Mesothelial cell of epicardium (in vitro differentiated cells): ENCODE measurements around the gene ANXA11. TPM values are rescaled to one million over a fixed set of nuclear protein-coding genes. Genes with fewer than 3 reads are reported as not detected.

Source experiments
- DNase-seq, 2 experiments: peaks; one replicate each; pipeline ENCODE4 v3.0.0; 2021; ENCODE audit warnings: low spot score in 2 of 2; ENCODE audit not compliant: unreplicated experiment in 2 of 2
- H3K27ac Mint-ChIP-seq: 2 replicates; pipeline ENCODE4 v1.8.0; 2021; ENCODE audit warnings: mixed read lengths
- H3K27me3 Mint-ChIP-seq: 2 replicates; pipeline ENCODE4 v1.8.0; 2021; ENCODE audit warnings: low read depth, mixed read lengths
- H3K36me3 Mint-ChIP-seq: 2 replicates; pipeline ENCODE4 v1.8.0; 2021; ENCODE audit warnings: mixed read lengths
- H3K4me1 Mint-ChIP-seq: 2 replicates; pipeline ENCODE4 v1.8.0; 2021; ENCODE audit warnings: mixed read lengths
- H3K4me3 Mint-ChIP-seq: 2 replicates; pipeline ENCODE4 v1.8.0; 2021; ENCODE audit warnings: mild to moderate bottlenecking, moderate library complexity, mixed read lengths
- H3K9me3 Mint-ChIP-seq: 2 replicates; pipeline ENCODE4 v1.8.0; 2021; ENCODE audit warnings: mixed read lengths
- CTCF ChIP-seq: fragments of 200-600 bp; sonication (generic); IDR thresholded peaks from one replicate; pipeline ENCODE4 v1.5.0; 2021; ENCODE audit warnings: antibody characterized with exemption; ENCODE audit not compliant: unreplicated experiment
- total RNA-seq: library from RNA; stranded (reverse); gene quantifications from 3 replicates; pipeline ENCODE4 v1.2.1, GENCODE V29; 2021

ANXA11 gene
- total RNA-seq, 1 donor from 2014 or later, result 226 TPM

DNA sequence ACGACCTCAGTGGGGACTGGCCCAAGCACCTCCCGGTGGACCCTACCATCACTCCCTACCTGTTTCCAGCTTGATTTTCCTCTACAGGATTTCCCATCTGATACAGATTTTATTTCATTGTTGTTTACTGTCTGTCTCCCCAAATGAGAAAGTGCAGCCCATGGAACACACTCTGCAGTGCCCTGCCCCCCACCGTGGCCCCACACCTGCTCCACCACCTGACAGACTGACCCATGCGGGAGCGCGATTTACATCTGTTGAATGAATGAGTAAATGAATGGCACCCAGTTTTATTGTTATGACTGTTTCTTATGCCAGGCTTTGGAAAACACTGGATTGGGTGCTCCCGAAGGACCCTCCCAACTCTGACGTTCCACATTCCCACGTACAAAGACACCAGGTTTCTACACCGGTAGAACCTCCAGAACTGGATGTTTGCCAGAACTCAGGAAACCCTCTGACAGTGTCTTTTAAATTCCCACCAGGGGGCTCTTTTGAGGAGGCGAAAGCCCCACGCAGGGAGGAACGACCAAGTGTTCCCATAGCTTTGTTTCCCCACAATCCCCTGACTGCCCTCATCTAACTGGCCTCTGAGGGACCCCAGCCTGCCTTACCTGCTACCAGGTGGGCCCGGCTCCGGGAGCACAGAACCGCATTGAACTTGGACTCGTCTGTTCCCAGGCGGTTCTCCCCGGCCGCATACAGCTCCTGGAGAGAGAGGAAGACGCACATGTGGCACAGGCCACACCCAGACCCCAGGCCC is 43.8 kb downstream of the ANXA11 start:
- Mint-ChIP-seq H3K4me1 (peaks cover 24% of the 10 kb centered on the region), H3K4me3 (no peak overlapping the region), H3K27ac (peak overlapping the region; percentile 60), H3K27me3 (no peaks in the 10 kb centered on the region), H3K9me3 (no peaks in the 10 kb centered on the region), H3K36me3 (peaks cover 59% of the 10 kb centered on the region)
- TF ChIP-seq CTCF, result peak; percentile 47
- DNase-seq, result no peak

GRCh38 chr10:80160361-80161320 is 44.7 kb downstream of the ANXA11 start:
- no peak for TF ChIP-seq CTCF
- H3K36me3 Mint-ChIP-seq, result peaks cover 59% of the 10 kb centered on the region
- no peaks in the 10 kb centered on the region for H3K9me3 Mint-ChIP-seq
- peak overlapping the region; percentile 76 for H3K27ac Mint-ChIP-seq
- peaks cover 24% of the 10 kb centered on the region for H3K4me1 Mint-ChIP-seq
- no peaks in the 10 kb centered on the region for H3K27me3 Mint-ChIP-seq
- H3K4me3 Mint-ChIP-seq, result no peak overlapping the region
- no peak for DNase-seq

DNA sequence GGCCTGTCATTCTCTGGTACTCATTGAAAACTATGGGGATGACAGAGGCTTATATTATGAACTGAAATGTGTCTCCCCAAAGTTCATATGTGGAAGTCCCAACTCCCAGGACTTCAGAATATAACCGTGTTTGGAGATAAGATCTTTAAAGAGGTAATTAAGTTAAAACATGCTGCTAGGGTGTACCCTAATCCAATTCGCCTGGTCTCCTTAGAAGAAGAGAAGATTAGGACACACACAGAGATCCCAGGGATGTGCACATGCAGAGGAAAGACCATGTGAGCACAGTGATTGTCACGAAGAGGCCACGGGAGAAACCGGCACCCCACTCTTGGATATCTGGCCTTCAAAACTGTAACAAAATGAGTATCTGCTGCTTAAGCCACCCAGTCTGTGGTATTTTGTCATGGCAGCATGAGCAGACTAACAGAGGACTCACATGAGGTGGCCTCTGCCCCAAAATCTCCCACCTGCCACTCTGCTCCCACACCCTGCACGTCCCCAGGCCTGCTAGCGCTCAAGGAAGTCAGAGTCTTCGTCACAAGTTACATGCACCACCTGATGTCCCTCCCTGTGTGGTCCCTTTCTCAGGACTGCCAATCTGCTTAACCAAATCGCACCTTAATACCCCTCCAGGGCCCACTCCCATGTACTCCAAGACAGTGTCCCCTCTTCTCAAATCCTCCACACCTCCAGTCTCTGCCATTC is 46.0 kb downstream of the ANXA11 start:
- DNase-seq, result no peak
- H3K27ac Mint-ChIP-seq, result peak overlapping the region; percentile 86
- TF ChIP-seq CTCF, result no peak
- H3K27me3 Mint-ChIP-seq, result no peaks in the 10 kb centered on the region
- H3K4me1 Mint-ChIP-seq, result peaks cover 28% of the 10 kb centered on the region
- H3K9me3 Mint-ChIP-seq, result no peaks in the 10 kb centered on the region
- peaks cover 70% of the 10 kb centered on the region for H3K36me3 Mint-ChIP-seq
- no peak overlapping the region for H3K4me3 Mint-ChIP-seq

DNA sequence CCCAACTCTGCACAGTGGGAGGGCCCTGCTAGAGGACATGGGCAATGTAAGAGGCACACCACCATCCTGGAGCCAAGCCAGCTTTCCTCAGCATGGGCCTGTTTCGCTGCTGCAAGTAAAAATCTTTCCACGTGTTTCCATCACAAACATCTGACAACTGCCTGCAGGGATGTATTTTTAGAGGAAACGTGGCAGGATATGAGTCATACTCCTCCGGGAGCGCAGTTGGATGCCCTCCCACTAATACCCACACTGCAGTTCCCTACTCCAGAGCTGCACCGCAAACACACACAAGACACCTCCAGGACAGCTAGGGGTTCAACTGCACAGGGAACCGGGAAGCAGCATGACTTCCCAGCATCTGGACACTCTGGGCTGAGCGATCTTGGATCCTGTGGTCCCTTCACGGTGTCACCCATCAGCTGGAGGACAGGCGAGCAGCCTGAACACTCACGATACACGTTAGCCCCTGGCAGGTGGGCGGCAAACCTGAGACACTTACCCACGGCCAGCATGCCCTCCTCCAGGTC is 46.7 kb downstream of the ANXA11 start:
- H3K4me3 Mint-ChIP-seq, result no peak overlapping the region
- peaks cover 28% of the 10 kb centered on the region for H3K4me1 Mint-ChIP-seq
- no peaks in the 10 kb centered on the region for H3K27me3 Mint-ChIP-seq
- peaks cover 68% of the 10 kb centered on the region for H3K36me3 Mint-ChIP-seq
- H3K9me3 Mint-ChIP-seq, result no peaks in the 10 kb centered on the region
- peak overlapping the region; percentile 86 for H3K27ac Mint-ChIP-seq
- DNase-seq, result no peak
- TF ChIP-seq CTCF, result no peak

GRCh38 chr10:80158126-80158525 is 47.2 kb downstream of the ANXA11 start:
- Mint-ChIP-seq H3K27ac (peak overlapping the region; percentile 86), H3K4me1 (peaks cover 28% of the 10 kb centered on the region), H3K9me3 (no peaks in the 10 kb centered on the region)

More at GRCh38 chr10:80158126-80158525, 47.2 kb downstream of the ANXA11 start:
- Mint-ChIP-seq H3K4me3 (no peak overlapping the region), H3K27me3 (no peaks in the 10 kb centered on the region), H3K36me3 (peaks cover 66% of the 10 kb centered on the region)
- no peak for DNase-seq
- TF ChIP-seq CTCF, result no peak
